ENCODE results near the gene ASCC3.

The ASCC3 gene

DNA sequence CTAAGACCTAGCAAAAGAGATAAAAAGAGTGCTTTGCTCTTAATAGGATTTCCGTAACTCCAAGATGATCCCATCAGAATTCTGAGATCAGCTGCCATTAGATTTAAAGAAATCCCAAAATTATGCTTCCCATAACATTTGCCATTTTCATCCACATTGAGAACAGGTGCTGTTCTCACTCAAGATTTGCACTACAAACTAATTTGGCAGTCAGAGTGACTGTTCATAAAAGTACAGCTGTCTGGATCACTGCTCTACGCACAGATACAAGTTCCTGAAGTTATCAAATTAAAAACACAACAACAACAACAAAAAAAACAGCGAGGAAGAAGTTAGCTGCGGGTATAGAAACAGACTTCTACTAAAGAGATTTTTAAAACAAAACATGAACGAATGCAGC lies 58.1 kb downstream of the ASCC3 start:
- Histone ChIP-seq H3K4me1 (ENCODE audit: control insufficient read depth in 1 of 2, insufficient read depth in 1 of 2, low read depth in 1 of 2, low read length in 1 of 2) (no peaks in the 10 kb centered on the region), H3K27ac (no peak overlapping the region), H3K27me3 (no peaks in the 10 kb centered on the region), H3K9me3 (no peaks in the 10 kb centered on the region), H3K36me3 (no peaks in the 10 kb centered on the region), H3K4me3 (ENCODE audit: low read depth in 1 of 2, low read length in 1 of 2) (no peak overlapping the region)
- TF ChIP-seq, protein P1, sequence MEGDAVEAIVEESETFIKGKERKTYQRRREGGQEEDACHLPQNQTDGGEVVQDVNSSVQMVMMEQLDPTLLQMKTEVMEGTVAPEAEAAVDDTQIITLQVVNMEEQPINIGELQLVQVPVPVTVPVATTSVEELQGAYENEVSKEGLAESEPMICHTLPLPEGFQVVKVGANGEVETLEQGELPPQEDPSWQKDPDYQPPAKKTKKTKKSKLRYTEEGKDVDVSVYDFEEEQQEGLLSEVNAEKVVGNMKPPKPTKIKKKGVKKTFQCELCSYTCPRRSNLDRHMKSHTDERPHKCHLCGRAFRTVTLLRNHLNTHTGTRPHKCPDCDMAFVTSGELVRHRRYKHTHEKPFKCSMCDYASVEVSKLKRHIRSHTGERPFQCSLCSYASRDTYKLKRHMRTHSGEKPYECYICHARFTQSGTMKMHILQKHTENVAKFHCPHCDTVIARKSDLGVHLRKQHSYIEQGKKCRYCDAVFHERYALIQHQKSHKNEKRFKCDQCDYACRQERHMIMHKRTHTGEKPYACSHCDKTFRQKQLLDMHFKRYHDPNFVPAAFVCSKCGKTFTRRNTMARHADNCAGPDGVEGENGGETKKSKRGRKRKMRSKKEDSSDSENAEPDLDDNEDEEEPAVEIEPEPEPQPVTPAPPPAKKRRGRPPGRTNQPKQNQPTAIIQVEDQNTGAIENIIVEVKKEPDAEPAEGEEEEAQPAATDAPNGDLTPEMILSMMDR (IDR thresholded peaks at IDR 0.05): no peak

DNA sequence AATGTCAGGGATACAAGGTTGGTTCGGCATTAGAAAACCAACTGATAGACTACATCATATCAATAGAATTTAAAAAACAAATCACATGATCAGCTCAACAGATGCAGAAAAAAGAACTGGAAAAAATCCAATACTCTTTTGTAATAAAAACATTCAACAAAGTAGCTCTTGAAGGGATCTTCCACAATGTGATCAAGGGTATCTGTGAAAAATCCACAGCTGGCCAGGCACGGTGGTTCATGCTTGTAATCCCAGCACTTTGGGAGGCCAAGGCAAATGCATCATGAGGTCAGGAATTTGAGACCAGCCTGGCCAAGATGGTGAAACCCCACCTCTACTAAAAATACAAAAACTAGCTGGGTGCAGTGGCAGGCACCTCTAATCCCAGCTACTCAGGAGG lies 63.1 kb downstream of the ASCC3 start:
- H3K4me1 ChIP-seq (ENCODE audit: control insufficient read depth in 1 of 2, insufficient read depth in 1 of 2, low read depth in 1 of 2, low read length in 1 of 2): no peaks in the 10 kb centered on the region
- H3K9me3 ChIP-seq: no peaks in the 10 kb centered on the region
- no peaks in the 10 kb centered on the region for H3K27me3 ChIP-seq
- H3K27ac ChIP-seq: no peak overlapping the region
- no peaks in the 10 kb centered on the region for H3K36me3 ChIP-seq
- no peak overlapping the region for H3K4me3 ChIP-seq (ENCODE audit: low read depth in 1 of 2, low read length in 1 of 2)
- TF ChIP-seq, protein P1 (IDR thresholded peaks at IDR 0.05): no peak

DNA sequence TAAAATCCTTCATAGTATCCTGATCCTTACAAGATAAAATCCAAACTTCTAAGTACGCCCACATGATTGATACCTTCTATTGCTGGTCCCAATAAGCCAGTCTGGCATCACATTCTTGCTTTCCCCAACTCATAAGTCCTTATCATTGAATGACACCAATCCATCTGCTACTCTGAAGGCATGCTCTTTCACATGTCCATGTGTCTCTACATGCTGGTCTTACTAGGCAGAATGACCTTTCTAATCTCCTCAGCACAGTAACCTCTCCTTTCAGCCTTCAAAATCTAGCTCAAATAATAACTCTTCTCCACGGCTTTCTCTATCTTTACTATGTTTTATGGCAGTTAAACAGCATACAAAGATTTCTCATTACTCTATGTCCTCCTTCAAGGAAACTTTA lies 71.1 kb downstream of the ASCC3 start:
- Histone ChIP-seq H3K27me3 (no peaks in the 10 kb centered on the region), H3K27ac (no peak overlapping the region), H3K9me3 (no peaks in the 10 kb centered on the region), H3K4me1 (ENCODE audit: control insufficient read depth in 1 of 2, insufficient read depth in 1 of 2, low read depth in 1 of 2, low read length in 1 of 2) (peaks cover 0 to 6% of the 10 kb centered on the region in 2 experiments), H3K4me3 (ENCODE audit: low read depth in 1 of 2, low read length in 1 of 2) (no peak overlapping the region), H3K36me3 (no peaks in the 10 kb centered on the region)
- TF ChIP-seq, protein P1 (IDR thresholded peaks at IDR 0.05): no peak

DNA sequence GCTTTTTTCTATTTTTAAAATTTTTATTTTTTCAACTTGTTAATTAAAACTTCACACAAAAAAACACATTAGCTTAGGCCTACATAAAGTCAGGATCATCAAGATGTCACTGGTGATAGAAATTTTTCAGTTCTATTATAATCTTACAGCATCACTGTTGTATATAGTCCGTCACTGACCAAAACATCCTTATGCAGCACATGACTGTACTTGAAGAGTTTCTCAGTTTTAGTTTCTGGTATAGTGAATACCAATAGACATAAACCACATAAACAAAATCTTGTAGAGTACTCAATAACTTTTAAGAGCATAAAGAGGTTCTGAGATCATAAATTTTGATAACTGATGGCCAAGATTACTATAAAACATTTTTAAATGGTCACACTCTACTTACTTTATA lies 71.8 kb downstream of the ASCC3 start:
- Histone ChIP-seq H3K36me3 (no peaks in the 10 kb centered on the region), H3K4me1 (ENCODE audit: control insufficient read depth in 1 of 2, insufficient read depth in 1 of 2, low read depth in 1 of 2, low read length in 1 of 2) (peaks cover 0 to 6% of the 10 kb centered on the region in 2 experiments), H3K27ac (no peak overlapping the region), H3K9me3 (no peaks in the 10 kb centered on the region), H3K4me3 (ENCODE audit: low read depth in 1 of 2, low read length in 1 of 2) (no peak overlapping the region), H3K27me3 (no peaks in the 10 kb centered on the region)
- TF ChIP-seq, protein P1 (IDR thresholded peaks at IDR 0.05): no peak

DNA sequence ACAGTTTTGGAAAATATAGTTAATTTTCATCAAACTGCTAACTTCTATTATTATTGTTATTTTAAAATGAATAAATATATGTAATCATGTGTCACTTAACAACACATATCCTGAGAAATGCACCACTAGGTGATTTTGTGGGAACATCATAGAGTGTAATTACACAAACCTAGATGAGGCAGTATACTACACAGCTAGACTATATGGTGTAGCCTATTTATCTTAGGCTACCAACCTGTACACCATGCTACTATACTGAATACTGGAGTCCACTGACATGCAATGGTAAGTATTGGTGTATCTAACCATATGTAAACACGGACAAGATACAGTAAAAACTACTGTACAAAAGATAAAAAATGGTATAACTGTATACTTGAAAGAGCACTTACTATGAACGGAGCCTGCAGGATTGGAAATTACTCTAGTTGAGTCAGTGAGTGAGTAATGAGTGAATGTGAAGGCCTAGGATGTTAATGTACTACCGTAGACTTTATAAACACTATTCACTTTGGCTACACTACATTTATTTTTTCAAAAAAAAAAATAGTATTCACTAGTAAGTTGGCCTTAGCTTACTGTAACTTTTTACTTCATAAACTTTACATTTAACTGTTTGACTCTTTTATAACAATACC lies 72.4 kb downstream of the ASCC3 start:
- TF ChIP-seq, protein P1 (IDR thresholded peaks at IDR 0.05): no peak
- no peaks in the 10 kb centered on the region for H3K36me3 ChIP-seq
- no peak overlapping the region for H3K27ac ChIP-seq
- H3K9me3 ChIP-seq: no peaks in the 10 kb centered on the region
- no peak overlapping the region for H3K4me3 ChIP-seq (ENCODE audit: low read depth in 1 of 2, low read length in 1 of 2)
- H3K27me3 ChIP-seq: no peaks in the 10 kb centered on the region
- peaks cover 0 to 6% of the 10 kb centered on the region in 2 experiments for H3K4me1 ChIP-seq (ENCODE audit: control insufficient read depth in 1 of 2, insufficient read depth in 1 of 2, low read depth in 1 of 2, low read length in 1 of 2)
